CD1c-positive myeloid dendritic cell (primary cell): ENCODE measurements around the gene ACOX3.
A peak's percentile ranks its signal among the peaks of the same experiment; 100 is the strongest.
"Not testable (repeated sequence)": the region's sequence is repeated elsewhere in the genome, so short reads cannot be mapped to it uniquely, and the experiment has no call there.

ENCODE experiments used
- DNase-seq: peaks from one replicate; pipeline ENCODE4 v3.0.0-alpha.2; 2016; ENCODE audit errors: extremely low spot score

ACOX3 gene

DNA sequence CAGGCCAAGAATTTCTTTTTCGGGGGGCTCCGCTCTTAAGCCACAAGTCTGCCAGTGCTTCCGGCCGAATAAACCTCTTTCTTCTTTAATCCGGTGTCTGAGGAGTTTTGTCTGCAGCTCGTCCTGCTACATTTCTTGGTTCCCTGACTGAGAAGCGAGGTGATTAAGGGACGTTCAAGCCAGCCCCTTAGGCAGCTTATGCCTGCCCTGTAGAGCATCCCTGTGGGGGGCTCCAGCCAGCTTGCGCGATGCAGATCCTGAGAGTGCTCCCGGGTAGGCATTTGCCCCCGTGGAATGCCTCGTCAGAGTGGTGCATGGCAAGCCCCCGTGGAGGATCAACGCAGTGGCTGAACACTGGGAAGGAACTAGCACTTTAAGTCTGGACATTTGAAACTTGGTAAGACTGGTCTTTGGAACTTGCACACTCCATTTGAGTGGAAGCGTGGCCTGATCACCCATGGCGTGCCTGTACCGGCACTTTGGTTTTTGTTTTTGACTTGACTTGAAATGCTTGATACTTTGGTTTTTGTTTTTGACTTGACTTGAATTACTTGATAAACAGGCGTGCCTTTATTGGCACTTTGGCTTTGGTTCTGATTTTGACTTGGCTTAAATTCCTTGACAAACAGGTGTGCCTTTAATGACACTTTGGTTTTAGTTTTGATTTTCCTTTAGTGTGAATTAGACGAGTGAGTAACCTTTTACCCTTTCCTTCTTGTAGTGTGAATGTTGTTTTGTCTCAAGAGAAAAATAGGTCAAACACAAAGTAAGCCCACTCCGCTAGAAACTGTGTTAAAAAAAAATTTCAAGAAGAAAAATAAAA is 6.1 kb downstream of the ACOX3 start:
- DNase-seq: no peak

DNA sequence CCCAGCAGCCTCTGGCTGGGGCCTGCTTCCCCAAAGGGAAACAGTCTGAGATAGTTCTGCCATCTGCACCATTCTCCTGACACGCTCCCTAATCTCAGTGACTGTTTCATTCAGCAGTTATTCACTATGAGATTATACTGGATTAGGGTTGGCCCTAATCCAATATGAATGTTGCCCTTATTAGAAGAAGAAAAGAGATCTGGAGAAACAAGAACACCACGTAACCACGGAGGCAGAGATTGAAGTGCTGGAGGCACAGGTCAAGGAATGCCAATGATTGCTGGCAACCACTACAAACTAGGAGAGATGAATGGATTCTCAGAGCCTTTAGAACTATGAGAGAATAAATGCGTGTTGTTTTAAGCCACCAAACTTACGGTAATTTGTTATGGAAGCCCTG is 7.4 kb downstream of the ACOX3 start:
- no peak for DNase-seq

DNA sequence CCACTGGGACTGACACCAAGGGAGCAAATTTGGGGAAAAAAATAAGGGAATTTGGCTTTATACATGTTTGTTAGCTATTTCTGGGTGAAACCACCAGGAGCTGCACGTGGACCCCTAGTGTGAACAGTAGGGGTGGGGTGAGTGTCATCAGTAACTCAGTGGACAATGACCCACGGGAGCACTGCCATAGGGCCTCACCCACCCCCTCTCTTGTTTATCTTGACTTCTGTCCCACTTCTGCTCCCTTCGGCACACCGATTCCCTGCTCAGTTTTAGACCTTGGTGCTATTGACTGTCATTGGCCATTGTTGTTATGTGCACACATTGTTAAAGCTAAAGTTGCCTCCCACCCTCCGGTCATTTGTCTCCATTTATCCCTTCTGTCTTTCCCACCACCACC is 9.0 kb downstream of the ACOX3 start:
- no peak for DNase-seq

- peak; percentile 95 for DNase-seq
These were observed 12.0 kb downstream of the ACOX3 start for GRCh38 chr4:8428288-8429097.

- peak; percentile 74 for DNase-seq
These were observed 12.7 kb downstream of the ACOX3 start for GRCh38 chr4:8427761-8428287.

- DNase-seq: no peak
These were observed 13.3 kb downstream of the ACOX3 start for GRCh38 chr4:8427262-8427661.

DNA sequence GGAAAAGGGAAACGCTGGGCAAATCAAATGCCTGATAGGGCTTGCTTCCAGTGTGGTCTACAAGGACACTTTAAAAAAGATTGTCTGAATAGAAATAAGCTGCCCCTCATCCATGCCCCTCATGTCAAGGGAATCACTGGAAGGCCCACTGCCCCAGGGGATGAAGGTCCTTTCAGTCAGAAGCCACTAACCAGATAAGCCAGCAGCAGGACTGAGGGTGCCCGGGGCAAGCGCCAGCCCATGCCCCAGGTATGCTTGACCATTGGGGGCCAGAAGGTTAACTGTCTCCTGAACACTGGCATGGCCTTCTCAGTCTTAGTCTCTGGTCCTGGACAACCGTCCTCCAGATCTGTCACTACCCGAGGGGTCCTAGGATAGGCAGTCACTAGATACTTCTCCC is 17.7 kb downstream of the ACOX3 start:
- DNase-seq: no peak

- no peak for DNase-seq
These were observed 18.2 kb downstream of the ACOX3 start for GRCh38 chr4:8422327-8422726.

DNA sequence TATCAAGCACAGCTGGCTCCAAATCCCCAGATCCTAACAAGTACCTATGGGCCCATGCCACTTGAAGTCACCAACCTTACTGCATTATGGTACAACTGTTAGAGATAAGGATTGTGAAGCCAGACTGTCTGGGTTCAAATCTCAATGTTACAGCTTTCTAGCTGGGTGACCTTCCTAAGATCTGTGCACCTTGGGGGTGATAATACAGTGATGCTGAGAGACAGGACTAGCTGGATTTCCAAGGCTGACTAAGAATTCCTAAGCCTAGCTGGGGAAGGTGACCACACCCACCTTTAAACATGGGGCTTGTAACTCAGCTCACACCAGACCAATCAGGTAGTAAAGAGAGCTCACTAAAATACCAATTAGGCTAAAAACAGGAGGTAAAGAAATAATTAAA is 20.4 kb downstream of the ACOX3 start:
- DNase-seq: not testable (repeated sequence)

GRCh38 chr4:8419222-8420041 is 21.1 kb downstream of the ACOX3 start:
- peak; percentile 85 for DNase-seq

GRCh38 chr4:8417071-8417614 is 23.4 kb downstream of the ACOX3 start:
- DNase-seq: peak; percentile 50

GRCh38 chr4:8414377-8414776 is 26.1 kb downstream of the ACOX3 start:
- DNase-seq: no peak

DNA sequence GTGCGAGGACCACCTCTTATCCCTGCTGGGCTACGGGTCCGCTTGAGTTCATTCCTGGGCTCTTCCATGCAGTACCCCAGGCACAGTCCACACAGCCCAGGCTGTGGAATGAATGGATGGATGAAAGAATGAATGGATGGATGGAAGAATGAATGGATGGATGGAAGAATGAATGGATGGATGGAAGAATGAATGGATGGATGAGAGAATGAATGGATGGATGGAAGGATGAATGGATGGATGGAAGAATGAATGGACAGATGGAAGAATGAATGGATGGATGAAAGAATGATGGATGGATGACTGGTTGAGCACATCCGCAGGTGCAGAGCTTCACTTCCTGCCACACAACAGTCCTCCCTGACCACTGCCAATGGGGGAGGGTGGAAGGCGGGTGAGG is 28.2 kb downstream of the ACOX3 start:
- no peak for DNase-seq

DNA sequence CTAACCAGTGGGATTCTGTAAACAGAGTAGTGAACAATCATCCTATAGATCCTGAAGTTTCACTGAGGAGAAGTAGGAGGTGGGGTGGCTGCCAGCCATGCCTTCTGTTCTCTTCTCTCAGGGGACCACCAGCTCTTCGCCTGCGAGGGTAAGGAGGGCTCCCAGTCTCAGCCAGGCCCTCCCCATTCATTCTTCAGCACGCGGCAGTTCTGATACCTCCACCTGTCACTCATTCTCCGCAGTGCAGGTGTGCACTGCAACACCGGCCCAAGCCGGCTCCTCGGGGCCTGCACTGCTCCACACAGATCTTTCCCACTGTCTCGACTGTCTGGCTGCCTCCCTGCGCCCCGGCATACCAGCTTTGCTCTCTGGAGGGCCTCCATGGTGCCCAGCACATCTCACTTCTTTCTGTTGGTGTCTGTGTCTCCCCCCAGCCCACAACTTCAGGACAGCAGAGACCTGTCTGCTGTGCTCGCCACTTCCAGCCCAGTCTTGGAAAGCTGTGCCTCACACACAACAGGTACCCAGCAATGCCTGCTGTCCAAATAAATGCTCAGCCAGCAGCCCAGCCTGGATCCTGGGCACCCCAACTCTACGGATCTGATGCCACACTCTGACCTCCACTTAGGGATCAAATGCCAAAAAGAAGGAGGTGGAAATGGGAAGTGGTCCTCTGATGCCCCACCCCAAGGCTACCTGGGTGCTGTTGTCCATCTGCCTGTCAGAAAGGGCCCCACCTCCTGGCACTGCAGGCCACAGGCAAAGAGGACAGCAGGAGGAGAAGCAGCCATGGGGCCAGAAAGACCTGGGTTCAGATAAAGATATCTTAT is 29.0 kb downstream of the ACOX3 start:
- no peak for DNase-seq

- peak; percentile 27 for DNase-seq
These were observed 29.8 kb downstream of the ACOX3 start for GRCh38 chr4:8410641-8411271.

- DNase-seq: no peak
These were observed 30.4 kb downstream of the ACOX3 start for GRCh38 chr4:8410066-8410625.

DNA sequence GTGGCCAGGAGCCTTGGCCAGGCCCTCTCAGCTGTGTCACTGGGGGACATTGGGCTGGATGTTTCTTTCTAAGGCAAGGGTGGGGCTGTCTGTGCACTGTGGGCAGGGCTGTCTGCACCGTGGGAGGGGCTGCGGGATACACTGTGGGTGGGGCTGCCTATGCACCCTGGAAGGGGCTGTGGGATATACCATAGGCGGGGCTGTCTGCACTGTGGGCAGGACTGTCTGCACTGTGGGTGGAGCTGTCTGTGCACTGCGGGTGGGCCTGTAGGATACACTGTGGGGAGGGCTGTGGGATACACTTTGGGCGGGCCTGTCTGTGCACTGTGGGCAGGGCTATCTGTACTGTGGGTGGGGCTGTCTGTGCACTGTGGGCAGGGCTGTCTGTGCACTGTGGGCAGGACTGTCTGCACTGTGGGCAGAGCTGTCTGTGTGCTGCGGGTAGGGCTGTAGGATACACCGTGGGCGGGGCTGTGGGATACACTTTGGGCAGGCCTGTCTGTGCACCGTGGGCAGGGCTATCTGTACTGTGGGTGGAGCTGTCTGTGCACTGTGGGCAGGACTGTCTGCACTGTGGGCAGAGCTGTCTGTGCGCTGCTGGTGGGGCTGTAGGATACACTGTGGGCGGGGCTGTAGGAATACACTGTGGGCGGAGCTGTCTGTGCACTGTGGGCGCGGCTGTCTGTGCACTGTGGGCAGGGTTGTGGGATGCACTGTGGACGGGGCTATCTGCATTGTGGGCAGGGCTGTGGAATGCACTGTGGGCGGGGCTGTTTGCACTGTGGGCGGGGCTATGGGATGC is 31.1 kb downstream of the ACOX3 start:
- peak; percentile 33 for DNase-seq

DNA sequence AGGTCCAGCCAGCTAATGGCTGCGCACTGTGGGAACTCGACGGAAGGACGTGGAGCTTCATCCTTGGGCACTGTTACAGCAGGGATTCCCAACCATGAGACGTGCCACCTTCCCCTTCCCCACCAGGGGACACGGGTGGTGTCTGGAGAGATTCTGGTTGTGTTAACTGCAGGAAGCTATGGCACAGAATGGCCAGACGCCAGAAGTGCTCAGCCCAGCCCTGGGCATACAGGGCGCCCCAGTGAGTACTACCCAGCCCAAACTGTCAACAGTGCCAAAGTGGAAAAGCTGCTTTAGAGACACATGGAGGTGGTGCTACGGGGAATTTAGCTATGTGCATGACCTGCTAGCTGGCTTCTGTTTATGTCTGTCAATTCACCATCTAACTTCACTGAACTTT is 32.8 kb downstream of the ACOX3 start:
- DNase-seq: no peak

- no peak for DNase-seq
These were observed 33.2 kb downstream of the ACOX3 start for GRCh38 chr4:8407316-8407715.
